Adipose tissue (tissue), 3 donors: Measurements from ENCODE around the gene METTL4. TPM values are rescaled to one million over a fixed set of nuclear protein-coding genes. Genes with fewer than 3 reads are reported as not detected.

Experiments used
- H3K27ac ChIP-seq: one replicate; pipeline ENCODE4 v1.5.1; 2013; ENCODE audit warnings: low read depth, low read length
- whole genome bisulfite sequencing, 3 donors: extraction: QIAGEN DNeasy Blood & Tissue Kit; methylation state at CpG; one replicate each; pipeline ENCODE4 v1.1.7; 2013; 5-methylcytosine and 5-hydroxymethylcytosine counted together
- polyA plus RNA-seq, 3 donors: library from polyadenylated mRNA; stranded (reverse); fragments of 200-250 nt; gene quantifications; one replicate each; pipeline ENCODE4 v1.2.3, GENCODE V29; 2013
- donor health status: healthy with polysubstance abuse.
- donor health status: Bipolar disorder and iron deficiency.
- donor health status: healthy.

METTL4 gene, protein sequence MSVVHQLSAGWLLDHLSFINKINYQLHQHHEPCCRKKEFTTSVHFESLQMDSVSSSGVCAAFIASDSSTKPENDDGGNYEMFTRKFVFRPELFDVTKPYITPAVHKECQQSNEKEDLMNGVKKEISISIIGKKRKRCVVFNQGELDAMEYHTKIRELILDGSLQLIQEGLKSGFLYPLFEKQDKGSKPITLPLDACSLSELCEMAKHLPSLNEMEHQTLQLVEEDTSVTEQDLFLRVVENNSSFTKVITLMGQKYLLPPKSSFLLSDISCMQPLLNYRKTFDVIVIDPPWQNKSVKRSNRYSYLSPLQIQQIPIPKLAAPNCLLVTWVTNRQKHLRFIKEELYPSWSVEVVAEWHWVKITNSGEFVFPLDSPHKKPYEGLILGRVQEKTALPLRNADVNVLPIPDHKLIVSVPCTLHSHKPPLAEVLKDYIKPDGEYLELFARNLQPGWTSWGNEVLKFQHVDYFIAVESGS
- 1 to 10 TPM; 2.5 to 4.9 (median 3.9) TPM for polyA plus RNA-seq

GRCh38 chr18:2571200-2572170 lies at the start of gene METTL4, which contains the start of gene NDC80:
METTL4 (minus strand) TSS chr18:2571505; CDS start chr18:2567216, 4,289 bp downstream.
NDC80 (plus strand) TSS chr18:2571557; CDS start chr18:2572986, 1,429 bp downstream.
- WGBS, 3 donors = 0% methylated on average over 55 of the region's 55 CpGs
- H3K27ac ChIP-seq = peak within 1 kb of the TSS; percentile 68

DNA sequence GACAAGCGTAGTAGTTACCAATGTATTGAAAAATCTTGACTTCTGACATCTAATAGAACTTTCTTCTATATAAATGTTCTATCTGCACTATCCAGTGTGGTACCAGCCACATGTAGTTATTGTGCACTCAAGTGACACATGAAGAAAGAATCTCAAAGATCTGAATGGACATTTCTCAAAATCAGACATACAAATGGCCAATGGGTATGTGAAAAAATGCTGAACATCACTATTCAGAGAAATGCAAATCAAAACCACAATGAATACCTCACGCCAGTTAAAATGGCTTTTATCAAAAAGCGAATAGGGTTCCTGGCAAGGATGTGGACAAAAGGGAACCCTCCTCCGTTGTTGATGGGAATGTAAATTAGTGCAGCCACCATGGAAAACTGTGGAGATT lies 46.7 kb upstream of the METTL4 start:
- 91 to 97% (median 96%) methylated on average over 4 of the region's 4 CpGs for WGBS, 3 donors
- H3K27ac ChIP-seq = no peak overlapping the region

DNA sequence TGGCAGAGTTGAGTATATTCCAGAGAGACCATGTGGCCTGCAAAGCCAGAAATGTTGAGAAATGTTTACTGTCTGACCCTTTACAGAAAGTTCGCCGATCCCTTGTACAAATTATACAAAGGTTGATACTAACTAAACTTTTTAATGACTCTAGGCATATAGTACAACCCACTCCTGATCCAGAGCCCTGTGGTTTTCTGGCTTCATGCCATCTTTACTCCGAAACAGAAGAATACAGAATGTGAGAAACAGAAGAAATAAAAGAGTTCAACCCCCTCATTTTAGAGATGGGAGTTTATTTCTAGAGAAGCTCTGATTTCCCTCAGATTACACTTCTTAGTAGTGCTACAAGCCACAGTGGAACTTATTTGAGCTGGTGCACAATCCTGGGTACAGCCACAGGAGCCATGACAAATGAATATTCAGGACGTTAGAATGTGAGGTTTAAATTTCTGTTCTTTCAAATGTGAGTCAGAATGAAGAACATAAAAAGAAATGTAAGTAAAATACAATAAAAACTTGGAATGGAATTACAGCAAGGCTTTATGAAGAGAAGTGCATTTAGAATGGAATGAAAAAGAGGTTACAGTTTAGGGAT lies 46.2 kb upstream of the METTL4 start:
- no peak overlapping the region for H3K27ac ChIP-seq
- 74 to 93% (median 75%) methylated on average over 4 of the region's 4 CpGs for WGBS, 3 donors

GRCh38 chr18:2612996-2613395 lies 41.7 kb upstream of the METTL4 start:
- WGBS, 3 donors = 89 to 93% (median 92%) methylated on average over 1 of the region's 1 CpG
- no peak overlapping the region for H3K27ac ChIP-seq

GRCh38 chr18:2610549-2610948 lies 39.2 kb upstream of the METTL4 start:
- WGBS, 3 donors = 65 to 89% (median 66%) methylated on average over 5 of the region's 5 CpGs
- H3K27ac ChIP-seq = no peak overlapping the region

- WGBS, 3 donors = 88 to 95% (median 93%) methylated on average over 2 of the region's 2 CpGs
- H3K27ac ChIP-seq = no peak overlapping the region
Observed at GRCh38 chr18:2609604-2610003, 38.3 kb upstream of the METTL4 start.

- WGBS, 3 donors = 64 to 69% (median 66%) methylated on average over 2 of the region's 2 CpGs
- no peak overlapping the region for H3K27ac ChIP-seq
Observed at GRCh38 chr18:2606335-2606734, 35.0 kb upstream of the METTL4 start.

- H3K27ac ChIP-seq = no peak overlapping the region
Observed at GRCh38 chr18:2602844-2603243, 31.5 kb upstream of the METTL4 start.

DNA sequence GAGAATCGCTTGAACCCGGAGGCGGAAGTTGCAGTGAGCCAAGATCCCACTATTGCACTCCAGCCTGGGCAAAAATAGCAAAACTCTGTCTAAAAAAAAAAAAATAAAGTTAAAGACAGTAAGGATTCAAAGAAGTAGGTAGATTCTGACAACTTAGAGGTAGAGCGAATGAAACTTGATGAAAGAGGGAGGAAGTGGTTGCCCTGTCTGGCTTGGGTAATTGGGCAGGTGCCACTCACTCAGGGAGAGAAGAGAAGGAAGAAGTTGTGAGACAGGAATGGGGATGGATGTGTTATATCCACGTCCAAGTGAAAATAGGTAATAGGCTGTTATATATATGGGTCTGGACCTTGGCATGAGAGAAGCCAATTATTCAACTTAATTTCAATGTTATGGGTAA lies 26.3 kb upstream of the METTL4 start:
- H3K27ac ChIP-seq = no peak overlapping the region
- 83 to 94% (median 87%) methylated on average over 5 of the region's 5 CpGs for whole genome bisulfite sequencing, 3 donors

- 75 to 86% (median 77%) methylated on average over 2 of the region's 2 CpGs for WGBS, 3 donors
- no peak overlapping the region for H3K27ac ChIP-seq
Observed at GRCh38 chr18:2590303-2590702, 19.0 kb upstream of the METTL4 start.

- H3K27ac ChIP-seq = no peak overlapping the region
- 80 to 86% (median 82%) methylated on average over 3 of the region's 3 CpGs for WGBS, 3 donors
Observed at GRCh38 chr18:2589345-2590068, 18.2 kb upstream of the METTL4 start.

GRCh38 chr18:2588666-2589344 lies 17.5 kb upstream of the METTL4 start:
- no peak overlapping the region for H3K27ac ChIP-seq
- 65 to 80% (median 69%) methylated on average over 5 of the region's 5 CpGs for WGBS, 3 donors

DNA sequence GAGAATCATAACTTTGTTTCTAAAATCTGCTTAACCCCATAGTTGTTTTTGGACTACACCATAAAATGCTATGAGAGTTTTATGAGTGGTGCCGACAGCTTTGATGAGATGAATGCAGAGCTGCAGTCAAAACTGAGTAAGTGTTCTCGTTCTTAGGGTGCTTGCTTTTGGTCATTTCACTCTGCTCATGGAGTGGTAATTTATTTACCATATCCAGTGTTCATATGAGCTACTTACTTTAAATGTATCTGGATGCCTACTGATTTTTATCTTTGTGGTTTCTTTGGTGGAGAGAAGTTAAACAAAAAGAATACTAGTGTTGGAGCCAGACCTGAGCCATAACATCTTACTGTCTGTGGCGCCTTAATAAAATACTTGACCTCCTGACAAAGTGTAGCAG lies 16.5 kb upstream of the METTL4 start:
- 93 to 97% (median 93%) methylated on average over 3 of the region's 3 CpGs for WGBS, 3 donors
- H3K27ac ChIP-seq = no peak overlapping the region

DNA sequence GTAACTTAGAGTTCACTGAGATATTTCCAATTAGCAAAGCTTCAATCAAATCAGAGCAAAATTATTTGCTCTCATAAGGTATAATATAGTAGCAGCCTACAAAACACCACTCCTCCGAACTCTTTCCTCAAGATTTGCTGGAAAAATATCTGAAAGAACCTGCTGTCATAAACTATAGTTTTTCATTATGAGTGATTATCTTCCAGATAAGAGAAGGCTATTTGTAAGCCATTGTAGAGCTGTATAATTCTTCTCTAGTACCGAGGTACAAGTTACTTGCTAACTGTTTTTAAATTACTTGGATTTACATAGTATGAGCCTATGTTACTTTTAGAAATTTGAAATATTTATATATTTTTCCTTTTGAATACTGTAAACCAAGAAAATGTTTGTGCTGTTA lies 2.1 kb upstream of the METTL4 start:
- WGBS, 3 donors = 42 to 69% (median 66%) methylated on average over 2 of the region's 2 CpGs
- H3K27ac ChIP-seq = no peak overlapping the region

DNA sequence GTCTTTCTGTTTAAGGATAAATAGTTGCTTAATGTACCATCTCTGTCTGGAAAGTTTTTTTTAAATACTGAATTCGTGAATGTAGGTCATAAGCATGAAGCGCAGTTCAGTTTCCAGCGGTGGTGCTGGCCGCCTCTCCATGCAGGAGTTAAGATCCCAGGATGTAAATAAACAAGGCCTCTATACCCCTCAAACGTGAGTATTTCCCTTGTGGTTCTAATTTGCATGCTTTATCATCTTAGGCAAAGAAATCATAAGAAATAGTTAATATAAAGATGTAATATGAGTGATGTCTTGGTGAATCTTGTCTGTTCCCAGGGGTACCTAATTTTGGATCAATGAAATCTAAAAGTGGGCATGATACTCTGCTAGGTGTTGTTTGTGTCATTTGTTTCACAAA lies 1.6 kb upstream of the METTL4 start:
- WGBS, 3 donors = 43 to 49% (median 47%) methylated on average over 5 of the region's 5 CpGs
- H3K27ac ChIP-seq = no peak overlapping the region

DNA sequence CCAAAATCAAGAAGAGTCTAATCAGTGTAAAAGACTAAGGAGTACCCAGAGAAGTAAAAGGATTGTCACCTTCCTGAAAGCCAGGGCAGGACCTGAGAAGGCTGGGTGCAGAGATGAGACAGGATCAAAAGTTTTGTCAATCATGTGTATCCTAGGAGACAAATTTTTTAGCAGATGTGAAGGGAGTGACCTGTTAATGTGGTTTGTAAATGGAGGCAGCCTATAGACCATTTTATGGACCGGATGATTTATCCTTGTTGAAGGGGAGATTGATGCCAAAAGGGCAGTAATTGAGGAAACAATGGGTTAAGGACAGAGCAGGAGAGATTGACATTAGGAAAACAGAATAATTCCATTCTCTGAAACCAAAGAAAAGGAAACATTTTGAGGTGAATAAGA lies 865 bp upstream of the METTL4 start:
- WGBS, 3 donors = 0 to 9% (median 7%) methylated on average over 1 of the region's 1 CpG

GRCh38 chr18:2570772-2571199 lies 519 bp downstream of the METTL4 start:
- H3K27ac ChIP-seq = peak overlapping the region; percentile 68
- WGBS, 3 donors = 0 to 1% (median 0%) methylated on average over 16 of the region's 16 CpGs

More for the DNA sequence above, 865 bp upstream of the METTL4 start:
- H3K27ac ChIP-seq = no peak overlapping the region
